Urinary bladder (tissue), 4 donors: ENCODE data around the gene TM9SF2. TPM values are rescaled to one million over a fixed set of nuclear protein-coding genes. Genes with fewer than 3 reads are reported as not detected.
A peak's percentile ranks its signal among the peaks of the same experiment; 100 is the strongest.
"Not testable (repeated sequence)": the region's sequence is repeated elsewhere in the genome, so short reads cannot be mapped to it uniquely, and the experiment has no call there.

ENCODE experiments used
- DNase-seq: peaks from one replicate; pipeline ENCODE4 v3.0.0-alpha.2; 2015; ENCODE audit errors: extremely low spot score
- H3K27ac ChIP-seq: one replicate; pipeline ENCODE4 v1.5.1; 2013; ENCODE audit warnings: low read depth, mild to moderate bottlenecking, moderate library complexity
- H3K36me3 ChIP-seq: one replicate; pipeline ENCODE4 v1.6.1; 2013; ENCODE audit warnings: mild to moderate bottlenecking, moderate library complexity; ENCODE audit not compliant: insufficient read depth
- H3K4me1 ChIP-seq: one replicate; pipeline ENCODE4 v1.6.1; 2013; ENCODE audit warnings: mild to moderate bottlenecking, moderate library complexity; ENCODE audit not compliant: insufficient read depth
- H3K4me3 ChIP-seq: one replicate; pipeline ENCODE4 v1.5.1; 2013; ENCODE audit warnings: low read depth, low read length
- WGBS: extraction: QIAGEN DNeasy Blood & Tissue Kit; methylation state at CpG from one replicate; pipeline ENCODE4 v1.1.7; 2013; 5-methylcytosine and 5-hydroxymethylcytosine counted together
- polyA plus RNA-seq: library from polyadenylated mRNA; stranded (reverse); fragments of 200-250 nt; gene quantifications from one replicate; pipeline ENCODE4 v1.2.3, GENCODE V29; 2013
- total RNA-seq: library from RNA; depleted of rRNA; stranded (reverse); fragments of >200 nt; gene quantifications from one replicate; pipeline ENCODE4 v1.2.3, GENCODE V29; 2014
- donor health status: healthy with polysubstance abuse.
- donor health status: healthy.

TM9SF2 gene
- total and polyA plus RNA-seq, 2 donors = 86.3 to 225 TPM

DNA sequence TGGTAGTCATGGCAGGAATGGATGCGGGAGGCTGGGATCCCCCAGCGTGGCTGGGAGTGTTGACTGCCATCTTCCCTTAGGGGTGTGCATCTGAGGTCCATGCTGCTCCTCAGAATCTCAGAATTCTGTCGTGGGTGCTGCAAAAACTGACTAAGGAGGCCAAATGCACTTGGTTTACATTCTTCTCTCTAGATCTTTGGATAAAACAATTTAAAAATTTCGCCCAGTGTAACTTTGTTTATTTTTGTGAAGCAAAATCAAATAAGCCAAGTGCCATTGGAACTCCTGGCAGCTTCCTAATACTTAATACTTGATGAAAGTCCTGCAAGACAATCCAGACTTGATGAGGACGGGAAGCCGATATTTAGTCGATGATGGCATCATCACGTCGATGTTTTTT lies 27.8 kb upstream of the TM9SF2 start:
- WGBS = 71% methylated on average over 9 of the region's 9 CpGs
- Histone ChIP-seq H3K4me1 (no peaks in the 10 kb centered on the region), H3K4me3 (no peak overlapping the region), H3K36me3 (no peaks in the 10 kb centered on the region), H3K27ac (no peak overlapping the region)
- DNase-seq = no peak

DNA sequence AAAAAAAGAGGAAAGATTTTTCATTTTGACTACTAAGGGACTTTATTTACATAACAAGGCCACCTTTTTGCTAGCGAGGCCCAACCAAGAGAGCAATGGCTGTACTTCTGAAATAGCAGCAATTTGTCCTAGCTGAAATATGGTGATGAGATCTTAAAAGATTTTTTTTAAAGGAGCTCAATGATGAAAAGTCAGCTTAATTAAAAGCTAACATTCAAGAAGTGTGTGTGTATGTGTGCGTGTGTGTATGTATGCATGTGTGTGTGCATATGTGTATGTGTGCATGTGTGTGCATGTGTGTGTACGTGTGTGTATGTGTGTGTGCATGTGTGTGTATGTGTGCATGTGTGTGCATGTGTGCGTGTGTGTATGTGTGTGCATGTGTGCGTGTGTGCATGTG lies 24.6 kb upstream of the TM9SF2 start:
- no peak overlapping the region for H3K4me3 ChIP-seq
- H3K36me3 ChIP-seq = no peaks in the 10 kb centered on the region
- no peak overlapping the region for H3K27ac ChIP-seq
- H3K4me1 ChIP-seq = no peaks in the 10 kb centered on the region
- DNase-seq = no peak
- 63% methylated on average over 4 of the region's 5 CpGs for WGBS

DNA sequence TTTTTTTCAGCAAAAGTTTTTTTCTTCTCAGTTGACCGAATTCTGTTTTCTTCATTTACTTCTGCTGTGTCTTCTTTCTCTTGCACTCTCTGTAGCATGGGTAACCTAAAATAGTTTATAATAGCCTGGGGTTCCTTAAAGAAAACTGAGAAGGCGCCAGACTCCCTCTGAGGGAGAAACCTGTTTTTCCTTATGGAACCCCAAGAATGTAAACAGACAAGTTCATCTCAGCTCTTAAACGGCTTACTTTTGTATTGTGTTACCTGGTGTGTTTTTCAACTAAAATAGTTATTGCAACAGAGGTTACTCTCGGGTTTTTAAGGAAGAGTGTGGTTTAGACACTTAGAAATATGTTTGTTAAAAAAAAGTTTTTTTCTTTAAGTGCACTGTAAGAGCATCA lies 23.8 kb upstream of the TM9SF2 start:
- Histone ChIP-seq H3K27ac (no peak overlapping the region), H3K4me1 (no peaks in the 10 kb centered on the region), H3K4me3 (no peak overlapping the region), H3K36me3 (no peaks in the 10 kb centered on the region)
- 39% methylated on average over 4 of the region's 4 CpGs for WGBS
- no peak for DNase-seq

DNA sequence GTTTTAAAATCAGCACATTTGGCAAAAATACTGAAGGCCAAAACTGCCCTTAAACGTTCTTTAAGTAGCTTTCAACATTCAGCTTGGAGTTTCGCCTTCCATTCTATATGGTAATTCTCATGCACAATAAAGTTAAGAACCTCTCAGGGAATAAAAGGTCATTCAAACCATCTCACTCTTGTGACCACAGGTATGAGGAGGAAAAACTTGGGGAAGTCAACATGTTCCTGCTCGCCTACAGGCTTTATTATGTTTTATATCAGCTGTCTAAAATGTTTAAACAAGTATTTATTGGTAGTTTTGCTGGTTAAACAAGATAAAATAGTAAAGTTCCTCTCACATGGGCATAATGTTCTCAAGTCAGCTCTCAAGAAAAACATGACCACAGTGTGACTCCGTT lies 19.9 kb upstream of the TM9SF2 start:
- Histone ChIP-seq H3K4me3 (no peak overlapping the region), H3K36me3 (no peaks in the 10 kb centered on the region), H3K4me1 (no peaks in the 10 kb centered on the region), H3K27ac (no peak overlapping the region)
- 60% methylated on average over 4 of the region's 4 CpGs for WGBS
- DNase-seq = peak; percentile 71

DNA sequence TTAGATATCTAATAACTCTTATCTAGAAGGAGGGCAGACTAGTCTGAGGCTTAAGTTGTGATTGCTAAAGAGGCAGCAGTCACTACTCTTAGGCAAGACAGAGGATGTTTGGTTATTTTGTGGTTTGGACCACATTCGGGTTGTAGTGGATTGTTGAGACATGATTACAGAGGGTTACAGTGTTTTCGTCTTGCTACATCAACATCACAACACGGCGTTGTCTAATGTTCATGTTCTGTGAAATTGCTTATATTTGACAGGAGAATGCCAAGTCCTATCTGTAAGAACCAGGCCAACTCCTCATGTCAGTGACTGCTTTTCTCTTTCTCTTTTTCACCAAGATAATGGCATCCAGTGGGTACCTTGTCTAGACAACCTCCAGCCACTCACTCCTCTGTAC lies 16.8 kb upstream of the TM9SF2 start:
- H3K4me3 ChIP-seq = no peak overlapping the region
- no peaks in the 10 kb centered on the region for H3K4me1 ChIP-seq
- H3K27ac ChIP-seq = no peak overlapping the region
- WGBS = 62% methylated on average over 4 of the region's 4 CpGs
- no peak for DNase-seq
- H3K36me3 ChIP-seq = no peaks in the 10 kb centered on the region

DNA sequence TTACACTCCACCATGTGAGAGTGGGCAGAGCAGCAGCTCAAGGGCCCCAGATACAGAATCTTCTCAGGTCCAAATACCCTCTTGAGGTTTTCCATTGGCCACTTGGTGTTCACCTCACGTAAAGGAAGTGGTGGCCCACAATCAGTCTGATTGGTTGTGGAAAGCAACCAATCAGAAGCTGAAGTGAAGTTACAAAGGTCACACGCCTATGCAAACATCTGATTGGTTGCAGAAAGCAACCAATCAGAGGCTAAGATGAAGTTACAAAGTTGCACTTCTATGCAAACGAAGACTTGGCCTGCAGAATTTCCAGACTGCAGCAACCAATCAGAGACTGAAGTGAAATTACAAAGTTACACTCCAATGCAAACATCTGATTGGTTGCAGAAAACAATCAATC lies 14.3 kb upstream of the TM9SF2 start:
- 87% methylated on average over 3 of the region's 3 CpGs for WGBS
- H3K36me3 ChIP-seq = no peaks in the 10 kb centered on the region
- no peak overlapping the region for H3K27ac ChIP-seq
- H3K4me1 ChIP-seq = no peaks in the 10 kb centered on the region
- H3K4me3 ChIP-seq = no peak overlapping the region
- DNase-seq = no peak

DNA sequence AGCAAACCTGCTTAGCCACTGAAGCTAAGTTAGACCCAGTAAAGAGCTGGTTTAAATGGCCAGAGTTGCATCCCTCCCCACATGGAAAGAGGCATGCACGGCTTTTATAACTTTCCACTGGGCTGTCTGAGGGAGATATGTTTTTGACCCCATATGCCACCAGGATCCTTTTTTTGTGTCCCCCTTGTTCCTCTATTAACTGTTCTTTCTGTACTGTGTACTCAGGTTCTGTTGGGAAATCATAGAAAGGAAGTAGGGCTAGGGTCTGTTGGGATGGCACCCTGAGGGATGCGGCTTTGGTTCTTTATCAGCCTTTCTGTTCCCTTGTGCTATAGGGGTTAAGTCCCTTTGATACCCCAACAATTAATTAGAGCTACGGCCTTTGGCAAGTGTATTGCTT lies 12.2 kb upstream of the TM9SF2 start:
- no peak for DNase-seq
- Histone ChIP-seq H3K4me1 (no peaks in the 10 kb centered on the region), H3K36me3 (no peaks in the 10 kb centered on the region), H3K4me3 (no peak overlapping the region), H3K27ac (no peak overlapping the region)
- WGBS = 59% methylated on average over 3 of the region's 3 CpGs

DNA sequence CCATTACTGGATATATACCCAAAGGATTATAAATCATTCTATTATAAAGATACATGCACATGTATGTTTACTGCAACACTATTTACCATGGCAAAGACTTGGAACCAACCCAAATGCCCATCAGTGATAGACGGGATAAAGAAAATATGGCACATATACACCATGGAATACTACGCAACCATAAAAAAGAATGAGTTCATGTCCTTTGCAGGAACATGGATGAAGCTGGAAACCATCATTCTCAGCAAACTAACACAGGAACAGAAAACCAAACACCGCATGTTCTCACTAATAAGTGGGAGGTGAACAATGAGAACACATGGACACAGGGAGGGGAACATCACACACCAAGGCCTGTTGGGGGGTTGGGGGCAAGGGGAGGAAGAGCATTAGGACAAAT lies 9.5 kb upstream of the TM9SF2 start:
- not testable (repeated sequence) for DNase-seq

DNA sequence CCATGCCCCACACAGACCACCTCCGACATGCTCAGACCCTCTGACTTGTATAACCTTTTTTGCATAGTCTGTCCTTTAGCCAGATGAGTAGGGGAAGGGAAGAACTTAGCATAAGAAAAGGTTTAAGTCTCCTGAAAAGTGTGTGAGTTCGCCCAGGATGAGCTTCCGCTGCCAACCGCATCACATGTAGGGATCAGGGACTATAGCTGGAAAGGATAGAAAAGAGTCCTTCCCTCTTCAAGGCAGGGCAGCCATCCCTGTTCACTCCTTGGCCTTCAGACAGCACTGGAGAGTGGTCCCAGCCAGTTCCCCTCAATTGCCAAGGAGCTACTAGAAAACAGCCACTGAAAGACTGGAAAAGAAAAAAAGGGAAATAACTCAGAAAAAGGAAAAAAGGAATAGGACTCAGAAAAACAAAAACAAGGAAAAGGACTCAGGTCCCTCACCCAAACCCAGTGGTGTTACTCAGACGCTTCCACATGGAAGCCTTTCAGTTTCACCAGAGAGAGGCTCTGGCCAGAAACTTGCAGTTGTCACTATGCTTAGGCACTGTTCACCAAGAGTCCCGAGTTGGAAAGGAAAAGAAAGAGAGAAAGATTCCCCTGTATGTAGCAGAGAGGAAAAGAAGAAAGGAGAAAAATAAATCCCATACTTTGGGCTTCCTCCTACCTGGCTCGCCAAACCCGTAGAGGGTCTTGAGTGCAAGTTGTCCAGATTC lies 5.6 kb upstream of the TM9SF2 start:
- H3K4me3 ChIP-seq = peak overlapping the region; percentile 14
- DNase-seq = no peak
- 86% methylated on average over 8 of the region's 8 CpGs for WGBS
- H3K36me3 ChIP-seq = no peaks in the 10 kb centered on the region
- H3K27ac ChIP-seq = no peak overlapping the region
- no peaks in the 10 kb centered on the region for H3K4me1 ChIP-seq

More for the DNA sequence above, 9.5 kb upstream of the TM9SF2 start:
- not testable (repeated sequence) for H3K36me3 ChIP-seq, H3K27ac ChIP-seq, H3K4me1 ChIP-seq, H3K4me3 ChIP-seq
- WGBS = 94% methylated on average over 3 of the region's 3 CpGs

DNA sequence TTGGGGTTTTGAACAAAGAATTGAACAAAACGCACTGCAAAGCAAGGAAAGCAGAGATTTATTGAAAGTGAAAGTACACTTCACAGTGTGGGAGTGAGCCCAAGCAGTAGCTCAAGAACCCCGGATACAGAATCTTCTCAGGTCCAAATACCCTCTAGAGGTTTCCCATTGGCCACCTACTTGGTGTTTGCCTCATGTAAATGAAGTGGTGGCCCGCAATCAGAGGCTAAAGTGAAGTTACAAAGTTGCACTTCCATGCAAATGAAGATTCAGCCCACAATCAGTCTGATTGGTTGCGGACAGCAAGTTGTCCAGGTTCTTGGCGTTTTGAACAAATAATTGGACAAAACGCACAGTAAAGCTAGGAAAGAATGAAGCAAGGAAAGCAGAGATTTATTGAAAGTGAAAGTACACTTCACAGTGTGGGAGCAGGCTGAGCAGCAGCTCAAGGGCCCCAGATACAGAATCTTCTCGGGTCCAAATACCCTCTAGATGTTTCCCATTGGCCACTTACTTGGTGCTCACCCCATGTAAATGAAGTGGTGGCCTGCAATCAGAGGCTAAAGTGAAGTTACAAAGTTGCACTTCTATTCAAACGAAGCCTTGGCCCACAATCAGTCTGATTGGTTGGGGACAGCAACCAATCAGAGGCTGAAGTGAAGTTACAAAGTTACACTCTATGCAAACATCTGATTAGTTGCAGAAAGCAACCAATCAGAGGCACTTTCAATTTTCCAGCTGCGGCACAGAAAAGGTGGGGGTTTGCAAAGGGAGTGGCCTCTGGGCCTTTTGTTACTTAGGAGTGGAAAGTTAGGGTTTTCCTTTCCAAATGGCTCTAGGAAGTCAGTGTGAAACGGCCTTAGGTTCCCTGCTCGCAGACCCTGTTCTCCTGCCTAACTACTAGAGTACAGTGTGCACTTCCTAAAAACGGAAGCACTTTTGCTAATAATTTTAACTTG lies 4.8 kb upstream of the TM9SF2 start:
- no peak overlapping the region for H3K27ac ChIP-seq
- H3K4me3 ChIP-seq = peak overlapping the region; percentile 14
- DNase-seq = no peak
- WGBS = 69% methylated on average over 12 of the region's 12 CpGs
- H3K36me3 ChIP-seq = no peaks in the 10 kb centered on the region
- H3K4me1 ChIP-seq = no peaks in the 10 kb centered on the region

DNA sequence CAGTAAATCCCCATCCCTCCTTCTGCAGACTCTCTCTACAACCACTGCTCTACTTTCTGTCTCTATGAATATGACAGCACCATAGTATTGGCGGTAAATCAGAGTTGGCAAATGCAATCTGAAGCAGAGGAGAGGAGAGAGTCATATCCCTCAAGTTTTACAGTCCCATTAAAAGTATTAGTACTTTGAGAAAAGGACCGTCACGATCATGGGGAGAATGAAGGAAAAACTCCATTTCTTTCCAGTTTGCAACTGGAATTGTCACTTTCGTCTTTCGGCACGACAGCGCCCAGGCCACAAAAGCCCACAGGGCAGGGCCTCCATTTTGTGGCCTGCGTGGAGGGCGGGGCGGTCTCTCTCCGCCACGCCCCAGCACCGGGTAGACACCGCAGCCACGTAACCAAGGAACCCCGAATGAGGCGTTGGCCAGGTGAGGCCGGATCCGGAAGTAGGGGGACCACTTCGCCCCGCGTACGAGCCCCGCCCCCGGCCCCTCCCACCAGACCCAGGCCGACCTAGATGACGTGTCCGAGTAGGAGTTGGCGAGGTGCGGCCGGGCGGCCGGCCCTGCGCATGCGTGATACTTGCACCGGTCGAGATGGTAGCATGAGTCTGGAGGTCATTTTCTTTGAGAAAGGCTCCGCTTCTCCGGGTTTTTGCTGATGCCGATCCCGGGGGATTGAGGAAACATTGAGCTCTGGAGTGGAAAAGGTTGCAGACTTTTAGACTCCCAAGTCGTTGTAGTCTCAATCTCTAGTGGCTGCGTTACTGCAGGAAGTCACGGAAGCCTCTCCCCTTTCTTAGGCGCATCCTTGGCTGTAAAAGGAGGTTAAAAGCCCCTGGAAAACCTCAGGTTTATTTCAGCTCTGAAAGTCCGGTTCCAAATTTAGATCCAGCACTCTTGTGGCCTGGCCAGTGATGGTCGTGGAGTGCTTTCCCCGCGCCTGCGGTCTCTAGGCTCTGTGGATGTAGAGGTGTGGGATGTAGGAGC lies 2.8 kb upstream of the TM9SF2 start:
- Histone ChIP-seq H3K36me3 (no peaks in the 10 kb centered on the region), H3K4me3 (peak overlapping the region; percentile 47), H3K4me1 (no peaks in the 10 kb centered on the region), H3K27ac (peak overlapping the region; percentile 91)
- peak; percentile 93 for DNase-seq
- WGBS = 5% methylated on average over 50 of the region's 50 CpGs

DNA sequence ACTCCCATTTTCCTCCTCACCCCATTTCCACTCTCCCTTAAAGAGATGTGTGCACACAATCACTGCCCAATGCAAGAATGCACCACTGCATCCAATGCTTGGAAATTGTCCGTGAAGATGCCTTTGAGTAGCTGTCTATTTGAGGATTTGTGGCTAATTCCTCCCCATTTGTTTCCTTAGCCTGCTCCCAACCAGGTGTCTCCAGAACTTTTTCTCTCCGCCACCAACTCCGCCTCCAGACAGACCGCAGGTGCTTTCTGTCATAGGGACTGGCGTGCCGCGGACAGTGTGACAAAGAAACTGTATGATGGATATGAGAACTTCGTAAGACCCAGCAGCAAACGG lies 461 bp upstream of the TM9SF2 start:
- Histone ChIP-seq H3K4me3 (peak overlapping the region; percentile 83), H3K27ac (no peak overlapping the region), H3K4me1 (no peaks in the 10 kb centered on the region), H3K36me3 (no peaks in the 10 kb centered on the region)
- under 1% methylated on average over 9 of the region's 9 CpGs for WGBS
- DNase-seq = no peak

DNA sequence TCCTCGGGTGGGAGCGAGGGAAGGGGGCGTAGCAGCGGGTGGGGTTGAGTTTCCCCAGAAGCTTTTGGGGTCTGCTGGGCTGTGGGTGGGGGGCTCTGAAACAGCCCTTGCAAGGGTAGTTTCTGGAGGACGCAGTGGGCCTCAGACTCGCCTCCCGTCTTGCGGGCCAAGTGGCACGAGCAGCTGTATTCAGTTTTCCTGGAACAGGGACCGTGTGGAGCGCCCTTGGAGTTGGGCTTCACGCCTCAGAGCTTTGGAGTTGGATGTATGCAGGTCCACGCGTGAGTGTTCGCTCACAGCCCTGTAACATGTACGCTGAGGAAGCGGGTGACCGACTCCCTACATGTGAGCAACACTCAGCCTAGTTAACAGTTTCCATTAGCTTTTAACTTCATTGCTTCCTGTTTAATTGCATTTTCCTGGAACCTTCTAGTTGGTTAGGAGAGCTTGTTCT lies 603 bp downstream of the TM9SF2 start:
- H3K4me1 ChIP-seq = no peaks in the 10 kb centered on the region
- DNase-seq = no peak
- peak overlapping the region; percentile 83 for H3K4me3 ChIP-seq
- no peaks in the 10 kb centered on the region for H3K36me3 ChIP-seq
- H3K27ac ChIP-seq = peak overlapping the region; percentile 83
- under 1% methylated on average over 18 of the region's 18 CpGs for WGBS
